HEK293 (cell line): ENCODE measurements around the gene PPP2R1B.
A peak's percentile ranks its signal among the peaks of the same experiment; 100 is the strongest.

Source experiments
- SCRT1 ChIP-seq: fragments of 450-650 bp; formaldehyde crosslinking; IDR thresholded peaks from 2 replicates; pipeline ENCODE4 v1.5.1; 2016; ENCODE audit warnings: missing biosample characterization, missing genetic modification characterization, borderline replicate concordance
- SP2 ChIP-seq: fragments of 450-650 bp; formaldehyde crosslinking; IDR thresholded peaks from 2 replicates; pipeline ENCODE4 v1.5.1; 2016; ENCODE audit warnings: missing biosample characterization, missing genetic modification characterization
- SP7 ChIP-seq: fragments of 450-650 bp; formaldehyde crosslinking; IDR thresholded peaks from 2 replicates; pipeline ENCODE4 v1.5.1; 2016; ENCODE audit warnings: missing biosample characterization, missing genetic modification characterization
- TRIM28 ChIP-seq: IDR thresholded peaks from 2 replicates; pipeline ENCODE4 v1.6.1; 2011; ENCODE audit warnings: low read length, control low read depth, borderline replicate concordance
- ZBTB17 ChIP-seq: fragments of 450-650 bp; formaldehyde crosslinking; IDR thresholded peaks from 2 replicates; pipeline ENCODE4 v1.5.1; 2016; ENCODE audit warnings: missing biosample characterization, missing genetic modification characterization
- ZBTB8A ChIP-seq: fragments of 450-650 bp; formaldehyde crosslinking; IDR thresholded peaks from 2 replicates; pipeline ENCODE4 v1.5.1; 2016; ENCODE audit warnings: missing biosample characterization, missing genetic modification characterization
- ZNF132 ChIP-seq: fragments of 450-650 bp; formaldehyde crosslinking; IDR thresholded peaks from 2 replicates; pipeline ENCODE4 v1.5.1; 2017; ENCODE audit warnings: missing biosample characterization, missing genetic modification characterization, borderline replicate concordance
- ZNF169 ChIP-seq: fragments of 450-650 bp; formaldehyde crosslinking; IDR thresholded peaks from 2 replicates; pipeline ENCODE4 v1.5.1; 2016; ENCODE audit warnings: missing biosample characterization, missing genetic modification characterization
- ZNF23 ChIP-seq: fragments of 450-650 bp; formaldehyde crosslinking; IDR thresholded peaks from 2 replicates; pipeline ENCODE4 v1.5.1; 2016; ENCODE audit warnings: missing biosample characterization, missing genetic modification characterization, borderline replicate concordance
- ZNF239 ChIP-seq: fragments of 450-650 bp; formaldehyde crosslinking; IDR thresholded peaks from 2 replicates; pipeline ENCODE4 v1.5.1; 2016; ENCODE audit warnings: missing biosample characterization, missing genetic modification characterization
- ZNF302 ChIP-seq: fragments of 450-650 bp; formaldehyde crosslinking; IDR thresholded peaks from 2 replicates; pipeline ENCODE4 v1.5.1; 2016; ENCODE audit warnings: missing biosample characterization, missing genetic modification characterization, low read depth
- ZNF311 ChIP-seq: fragments of 450-650 bp; formaldehyde crosslinking; IDR thresholded peaks from 2 replicates; pipeline ENCODE4 v1.5.1; 2017; ENCODE audit warnings: missing biosample characterization, missing genetic modification characterization, borderline replicate concordance
- ZNF350 ChIP-seq: fragments of 450-650 bp; formaldehyde crosslinking; IDR thresholded peaks from 2 replicates; pipeline ENCODE4 v1.5.0; 2017; ENCODE audit warnings: missing biosample characterization, mild to moderate bottlenecking, missing genetic modification characterization
- ZNF37A ChIP-seq: fragments of 450-650 bp; IDR thresholded peaks from 2 replicates; pipeline ENCODE4 v1.5.1; 2018; ENCODE audit warnings: missing biosample characterization, missing genetic modification characterization
- ZNF426 ChIP-seq: fragments of 450-650 bp; formaldehyde crosslinking; IDR thresholded peaks from 2 replicates; pipeline ENCODE4 v1.5.1; 2017; ENCODE audit warnings: missing biosample characterization, missing genetic modification characterization, mild to moderate bottlenecking, inconsistent platforms, moderate library complexity
- ZNF571 ChIP-seq: fragments of 450-650 bp; formaldehyde crosslinking; IDR thresholded peaks from 2 replicates; pipeline ENCODE4 v1.5.0; 2017; ENCODE audit warnings: missing biosample characterization, missing genetic modification characterization
- ZNF600 ChIP-seq: fragments of 450-650 bp; formaldehyde crosslinking; IDR thresholded peaks from 2 replicates; pipeline ENCODE4 v1.5.1; 2016; ENCODE audit warnings: missing biosample characterization, missing genetic modification characterization
- ZNF792 ChIP-seq: fragments of 450-650 bp; formaldehyde crosslinking; IDR thresholded peaks from 2 replicates; pipeline ENCODE4 v1.5.1; 2016; ENCODE audit warnings: missing biosample characterization, missing genetic modification characterization
- ZXDB ChIP-seq: fragments of 450-650 bp; formaldehyde crosslinking; IDR thresholded peaks from 2 replicates; pipeline ENCODE4 v1.5.1; 2016; ENCODE audit warnings: missing biosample characterization, missing genetic modification characterization
- TF ChIP-seq, protein P1 (sequence below): fragments of 450-650 bp; formaldehyde crosslinking; IDR thresholded peaks from 2 replicates; pipeline ENCODE4 v1.5.1; 2016; ENCODE audit warnings: missing biosample characterization, missing genetic modification characterization, borderline replicate concordance
- TF ChIP-seq, protein P2 (sequence below): fragments of 450-650 bp; formaldehyde crosslinking; IDR thresholded peaks from 2 replicates; pipeline ENCODE4 v1.5.1; 2016; ENCODE audit warnings: missing biosample characterization, missing genetic modification characterization
- TF ChIP-seq, protein P3 (sequence below): fragments of 450-650 bp; formaldehyde crosslinking; IDR thresholded peaks from 2 replicates; pipeline ENCODE4 v1.5.1; 2017; ENCODE audit warnings: missing biosample characterization, missing genetic modification characterization
- TF ChIP-seq, protein P4 (sequence below): fragments of 450-650 bp; formaldehyde crosslinking; IDR thresholded peaks from 2 replicates; pipeline ENCODE4 v1.5.1; 2016; ENCODE audit warnings: missing biosample characterization, missing genetic modification characterization
- TF ChIP-seq, protein P5 (sequence below): fragments of 450-650 bp; IDR thresholded peaks from 2 replicates; pipeline ENCODE4 v1.5.1; 2018; ENCODE audit warnings: missing biosample characterization, mild to moderate bottlenecking, missing genetic modification characterization

PPP2R1B gene

DNA sequence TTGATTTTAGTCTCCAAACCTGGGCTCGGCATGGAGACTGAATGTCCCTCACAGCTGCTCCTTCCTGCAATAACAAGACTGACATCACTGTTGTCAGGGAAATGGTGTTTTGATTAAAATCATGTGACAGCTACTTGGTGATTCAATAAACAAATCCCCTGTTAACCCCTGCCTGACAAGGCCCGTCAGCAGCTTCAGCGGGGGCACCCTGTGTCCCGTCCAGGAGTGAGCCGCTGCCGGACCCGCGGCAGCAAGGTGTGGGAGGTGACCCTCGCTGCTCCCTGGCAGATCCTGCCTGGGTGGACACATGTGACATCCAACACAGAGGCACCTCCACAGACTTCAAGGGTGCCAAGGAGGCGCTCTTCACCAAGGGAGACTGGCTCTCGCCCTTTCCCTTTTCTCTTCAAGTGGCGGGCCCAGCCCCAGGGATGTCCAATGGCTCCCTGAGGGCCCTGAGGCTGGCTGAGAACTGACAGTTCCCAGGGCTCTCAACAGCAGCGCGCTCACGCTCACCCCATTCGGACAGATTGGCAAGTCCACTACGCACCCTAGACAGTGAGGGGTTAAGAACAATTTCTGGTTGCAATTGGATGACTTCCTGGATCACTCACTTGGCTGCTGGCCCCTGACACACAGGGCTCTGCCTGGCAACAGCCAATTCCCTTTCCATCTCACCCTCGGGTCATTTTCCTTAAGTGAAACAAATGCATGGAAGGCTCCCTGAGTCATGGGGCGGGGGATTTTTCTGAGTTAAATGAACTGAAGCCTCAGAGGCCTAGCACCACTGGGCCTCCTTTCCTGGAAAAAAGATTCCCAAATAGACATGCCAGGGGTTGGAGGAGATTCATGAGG, 30.7 kb downstream of the PPP2R1B start (continued):
- TF ChIP-seq, protein P1, sequence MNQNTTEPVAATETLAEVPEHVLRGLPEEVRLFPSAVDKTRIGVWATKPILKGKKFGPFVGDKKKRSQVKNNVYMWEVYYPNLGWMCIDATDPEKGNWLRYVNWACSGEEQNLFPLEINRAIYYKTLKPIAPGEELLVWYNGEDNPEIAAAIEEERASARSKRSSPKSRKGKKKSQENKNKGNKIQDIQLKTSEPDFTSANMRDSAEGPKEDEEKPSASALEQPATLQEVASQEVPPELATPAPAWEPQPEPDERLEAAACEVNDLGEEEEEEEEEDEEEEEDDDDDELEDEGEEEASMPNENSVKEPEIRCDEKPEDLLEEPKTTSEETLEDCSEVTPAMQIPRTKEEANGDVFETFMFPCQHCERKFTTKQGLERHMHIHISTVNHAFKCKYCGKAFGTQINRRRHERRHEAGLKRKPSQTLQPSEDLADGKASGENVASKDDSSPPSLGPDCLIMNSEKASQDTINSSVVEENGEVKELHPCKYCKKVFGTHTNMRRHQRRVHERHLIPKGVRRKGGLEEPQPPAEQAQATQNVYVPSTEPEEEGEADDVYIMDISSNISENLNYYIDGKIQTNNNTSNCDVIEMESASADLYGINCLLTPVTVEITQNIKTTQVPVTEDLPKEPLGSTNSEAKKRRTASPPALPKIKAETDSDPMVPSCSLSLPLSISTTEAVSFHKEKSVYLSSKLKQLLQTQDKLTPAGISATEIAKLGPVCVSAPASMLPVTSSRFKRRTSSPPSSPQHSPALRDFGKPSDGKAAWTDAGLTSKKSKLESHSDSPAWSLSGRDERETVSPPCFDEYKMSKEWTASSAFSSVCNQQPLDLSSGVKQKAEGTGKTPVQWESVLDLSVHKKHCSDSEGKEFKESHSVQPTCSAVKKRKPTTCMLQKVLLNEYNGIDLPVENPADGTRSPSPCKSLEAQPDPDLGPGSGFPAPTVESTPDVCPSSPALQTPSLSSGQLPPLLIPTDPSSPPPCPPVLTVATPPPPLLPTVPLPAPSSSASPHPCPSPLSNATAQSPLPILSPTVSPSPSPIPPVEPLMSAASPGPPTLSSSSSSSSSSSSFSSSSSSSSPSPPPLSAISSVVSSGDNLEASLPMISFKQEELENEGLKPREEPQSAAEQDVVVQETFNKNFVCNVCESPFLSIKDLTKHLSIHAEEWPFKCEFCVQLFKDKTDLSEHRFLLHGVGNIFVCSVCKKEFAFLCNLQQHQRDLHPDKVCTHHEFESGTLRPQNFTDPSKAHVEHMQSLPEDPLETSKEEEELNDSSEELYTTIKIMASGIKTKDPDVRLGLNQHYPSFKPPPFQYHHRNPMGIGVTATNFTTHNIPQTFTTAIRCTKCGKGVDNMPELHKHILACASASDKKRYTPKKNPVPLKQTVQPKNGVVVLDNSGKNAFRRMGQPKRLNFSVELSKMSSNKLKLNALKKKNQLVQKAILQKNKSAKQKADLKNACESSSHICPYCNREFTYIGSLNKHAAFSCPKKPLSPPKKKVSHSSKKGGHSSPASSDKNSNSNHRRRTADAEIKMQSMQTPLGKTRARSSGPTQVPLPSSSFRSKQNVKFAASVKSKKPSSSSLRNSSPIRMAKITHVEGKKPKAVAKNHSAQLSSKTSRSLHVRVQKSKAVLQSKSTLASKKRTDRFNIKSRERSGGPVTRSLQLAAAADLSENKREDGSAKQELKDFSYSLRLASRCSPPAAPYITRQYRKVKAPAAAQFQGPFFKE (tag by site-specific recombination) = no peak
- TF ChIP-seq ZNF571 (tag by site-specific recombination) (no peak), TRIM28 (peak; percentile 89), SP7 (tag by site-specific recombination) (peak; percentile 45), ZNF169 (tag by site-specific recombination) (no peak), ZNF239 (tag by site-specific recombination) (no peak), ZBTB8A (no peak), ZNF23 (tag by site-specific recombination) (no peak), ZNF600 (0 out of 2 replicates have a peak, but pooled peaks have one; percentile 20), ZNF37A (tag by site-specific recombination) (no peak), ZNF350 (no peak), ZXDB (no peak; the same call in 1 of the 2 replicates), ZBTB17 (peak; percentile 94), ZNF132 (tag by site-specific recombination) (no peak), SP2 (tag by site-specific recombination) (0 out of 2 replicates have a peak, but pooled peaks have one; percentile 11), ZNF302 (tag by site-specific recombination) (no peak), SCRT1 (peak; percentile 19; the same call in 1 of the 2 replicates), ZNF311 (no peak), ZNF792 (no peak), ZNF426 (no peak)
- TF ChIP-seq, protein P2, sequence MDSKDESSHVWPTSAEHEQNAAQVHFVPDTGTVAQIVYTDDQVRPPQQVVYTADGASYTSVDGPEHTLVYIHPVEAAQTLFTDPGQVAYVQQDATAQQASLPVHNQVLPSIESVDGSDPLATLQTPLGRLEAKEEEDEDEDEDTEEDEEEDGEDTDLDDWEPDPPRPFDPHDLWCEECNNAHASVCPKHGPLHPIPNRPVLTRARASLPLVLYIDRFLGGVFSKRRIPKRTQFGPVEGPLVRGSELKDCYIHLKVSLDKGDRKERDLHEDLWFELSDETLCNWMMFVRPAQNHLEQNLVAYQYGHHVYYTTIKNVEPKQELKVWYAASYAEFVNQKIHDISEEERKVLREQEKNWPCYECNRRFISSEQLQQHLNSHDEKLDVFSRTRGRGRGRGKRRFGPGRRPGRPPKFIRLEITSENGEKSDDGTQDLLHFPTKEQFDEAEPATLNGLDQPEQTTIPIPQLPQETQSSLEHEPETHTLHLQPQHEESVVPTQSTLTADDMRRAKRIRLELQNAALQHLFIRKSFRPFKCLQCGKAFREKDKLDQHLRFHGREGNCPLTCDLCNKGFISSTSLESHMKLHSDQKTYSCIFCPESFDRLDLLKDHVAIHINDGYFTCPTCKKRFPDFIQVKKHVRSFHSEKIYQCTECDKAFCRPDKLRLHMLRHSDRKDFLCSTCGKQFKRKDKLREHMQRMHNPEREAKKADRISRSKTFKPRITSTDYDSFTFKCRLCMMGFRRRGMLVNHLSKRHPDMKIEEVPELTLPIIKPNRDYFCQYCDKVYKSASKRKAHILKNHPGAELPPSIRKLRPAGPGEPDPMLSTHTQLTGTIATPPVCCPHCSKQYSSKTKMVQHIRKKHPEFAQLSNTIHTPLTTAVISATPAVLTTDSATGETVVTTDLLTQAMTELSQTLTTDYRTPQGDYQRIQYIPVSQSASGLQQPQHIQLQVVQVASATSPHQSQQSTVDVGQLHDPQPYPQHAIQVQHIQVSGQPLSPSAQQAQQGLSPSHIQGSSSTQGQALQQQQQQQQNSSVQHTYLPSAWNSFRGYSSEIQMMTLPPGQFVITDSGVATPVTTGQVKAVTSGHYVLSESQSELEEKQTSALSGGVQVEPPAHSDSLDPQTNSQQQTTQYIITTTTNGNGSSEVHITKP (tag by site-specific recombination) = peak; percentile 66
- TF ChIP-seq, protein P3, sequence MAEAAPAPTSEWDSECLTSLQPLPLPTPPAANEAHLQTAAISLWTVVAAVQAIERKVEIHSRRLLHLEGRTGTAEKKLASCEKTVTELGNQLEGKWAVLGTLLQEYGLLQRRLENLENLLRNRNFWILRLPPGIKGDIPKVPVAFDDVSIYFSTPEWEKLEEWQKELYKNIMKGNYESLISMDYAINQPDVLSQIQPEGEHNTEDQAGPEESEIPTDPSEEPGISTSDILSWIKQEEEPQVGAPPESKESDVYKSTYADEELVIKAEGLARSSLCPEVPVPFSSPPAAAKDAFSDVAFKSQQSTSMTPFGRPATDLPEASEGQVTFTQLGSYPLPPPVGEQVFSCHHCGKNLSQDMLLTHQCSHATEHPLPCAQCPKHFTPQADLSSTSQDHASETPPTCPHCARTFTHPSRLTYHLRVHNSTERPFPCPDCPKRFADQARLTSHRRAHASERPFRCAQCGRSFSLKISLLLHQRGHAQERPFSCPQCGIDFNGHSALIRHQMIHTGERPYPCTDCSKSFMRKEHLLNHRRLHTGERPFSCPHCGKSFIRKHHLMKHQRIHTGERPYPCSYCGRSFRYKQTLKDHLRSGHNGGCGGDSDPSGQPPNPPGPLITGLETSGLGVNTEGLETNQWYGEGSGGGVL (tag by site-specific recombination) = no peak
- TF ChIP-seq, protein P4, sequence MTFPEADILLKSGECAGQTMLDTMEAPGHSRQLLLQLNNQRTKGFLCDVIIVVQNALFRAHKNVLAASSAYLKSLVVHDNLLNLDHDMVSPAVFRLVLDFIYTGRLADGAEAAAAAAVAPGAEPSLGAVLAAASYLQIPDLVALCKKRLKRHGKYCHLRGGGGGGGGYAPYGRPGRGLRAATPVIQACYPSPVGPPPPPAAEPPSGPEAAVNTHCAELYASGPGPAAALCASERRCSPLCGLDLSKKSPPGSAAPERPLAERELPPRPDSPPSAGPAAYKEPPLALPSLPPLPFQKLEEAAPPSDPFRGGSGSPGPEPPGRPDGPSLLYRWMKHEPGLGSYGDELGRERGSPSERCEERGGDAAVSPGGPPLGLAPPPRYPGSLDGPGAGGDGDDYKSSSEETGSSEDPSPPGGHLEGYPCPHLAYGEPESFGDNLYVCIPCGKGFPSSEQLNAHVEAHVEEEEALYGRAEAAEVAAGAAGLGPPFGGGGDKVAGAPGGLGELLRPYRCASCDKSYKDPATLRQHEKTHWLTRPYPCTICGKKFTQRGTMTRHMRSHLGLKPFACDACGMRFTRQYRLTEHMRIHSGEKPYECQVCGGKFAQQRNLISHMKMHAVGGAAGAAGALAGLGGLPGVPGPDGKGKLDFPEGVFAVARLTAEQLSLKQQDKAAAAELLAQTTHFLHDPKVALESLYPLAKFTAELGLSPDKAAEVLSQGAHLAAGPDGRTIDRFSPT = no peak
- TF ChIP-seq, protein P5, sequence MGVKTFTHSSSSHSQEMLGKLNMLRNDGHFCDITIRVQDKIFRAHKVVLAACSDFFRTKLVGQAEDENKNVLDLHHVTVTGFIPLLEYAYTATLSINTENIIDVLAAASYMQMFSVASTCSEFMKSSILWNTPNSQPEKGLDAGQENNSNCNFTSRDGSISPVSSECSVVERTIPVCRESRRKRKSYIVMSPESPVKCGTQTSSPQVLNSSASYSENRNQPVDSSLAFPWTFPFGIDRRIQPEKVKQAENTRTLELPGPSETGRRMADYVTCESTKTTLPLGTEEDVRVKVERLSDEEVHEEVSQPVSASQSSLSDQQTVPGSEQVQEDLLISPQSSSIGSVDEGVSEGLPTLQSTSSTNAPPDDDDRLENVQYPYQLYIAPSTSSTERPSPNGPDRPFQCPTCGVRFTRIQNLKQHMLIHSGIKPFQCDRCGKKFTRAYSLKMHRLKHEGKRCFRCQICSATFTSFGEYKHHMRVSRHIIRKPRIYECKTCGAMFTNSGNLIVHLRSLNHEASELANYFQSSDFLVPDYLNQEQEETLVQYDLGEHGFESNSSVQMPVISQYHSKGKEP = peak; percentile 51; the same call in 1 of the 2 replicates
